ENCODE results near the gene SLC37A4.
A peak's percentile ranks its signal among the peaks of the same experiment; 100 is the strongest.

DNA sequence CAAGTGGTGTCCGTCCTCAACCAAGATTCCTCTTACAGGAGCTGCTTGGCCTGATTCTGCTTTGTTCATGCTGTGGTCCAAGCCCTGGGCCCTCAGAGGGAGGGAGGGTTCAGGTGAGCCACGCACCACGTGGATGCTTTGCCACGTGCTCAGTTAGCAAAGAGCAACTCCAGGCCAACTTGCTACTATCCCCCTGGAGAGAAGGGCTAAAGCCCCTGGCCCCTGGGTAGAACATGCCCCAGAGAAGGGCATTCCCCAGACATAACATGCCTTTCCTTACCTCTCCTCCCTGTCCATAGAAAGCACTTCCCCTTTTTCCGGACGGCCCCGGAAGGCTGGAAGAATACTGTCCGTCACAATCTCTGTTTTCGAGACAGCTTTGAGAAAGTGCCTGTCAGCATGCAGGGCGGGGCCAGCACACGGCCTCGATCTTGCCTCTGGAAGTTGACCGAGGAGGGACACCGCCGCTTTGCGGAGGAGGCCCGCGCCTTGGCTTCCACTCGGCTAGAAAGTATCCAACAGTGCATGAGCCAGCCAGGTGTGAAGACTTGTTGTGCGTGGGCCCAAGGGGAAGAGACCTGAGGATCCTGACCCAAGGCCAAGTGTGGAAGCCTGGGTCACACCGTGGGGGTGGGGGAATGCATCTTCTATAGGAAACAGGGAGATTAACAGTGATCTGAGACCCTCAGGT is 50.3 kb downstream of the SLC37A4 start:
- TF ChIP-seq, protein P1, sequence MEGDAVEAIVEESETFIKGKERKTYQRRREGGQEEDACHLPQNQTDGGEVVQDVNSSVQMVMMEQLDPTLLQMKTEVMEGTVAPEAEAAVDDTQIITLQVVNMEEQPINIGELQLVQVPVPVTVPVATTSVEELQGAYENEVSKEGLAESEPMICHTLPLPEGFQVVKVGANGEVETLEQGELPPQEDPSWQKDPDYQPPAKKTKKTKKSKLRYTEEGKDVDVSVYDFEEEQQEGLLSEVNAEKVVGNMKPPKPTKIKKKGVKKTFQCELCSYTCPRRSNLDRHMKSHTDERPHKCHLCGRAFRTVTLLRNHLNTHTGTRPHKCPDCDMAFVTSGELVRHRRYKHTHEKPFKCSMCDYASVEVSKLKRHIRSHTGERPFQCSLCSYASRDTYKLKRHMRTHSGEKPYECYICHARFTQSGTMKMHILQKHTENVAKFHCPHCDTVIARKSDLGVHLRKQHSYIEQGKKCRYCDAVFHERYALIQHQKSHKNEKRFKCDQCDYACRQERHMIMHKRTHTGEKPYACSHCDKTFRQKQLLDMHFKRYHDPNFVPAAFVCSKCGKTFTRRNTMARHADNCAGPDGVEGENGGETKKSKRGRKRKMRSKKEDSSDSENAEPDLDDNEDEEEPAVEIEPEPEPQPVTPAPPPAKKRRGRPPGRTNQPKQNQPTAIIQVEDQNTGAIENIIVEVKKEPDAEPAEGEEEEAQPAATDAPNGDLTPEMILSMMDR (IDR thresholded peaks at IDR 0.05) = no peak
- TF ChIP-seq POLR2A (IDR thresholded peaks at IDR 0.05) = peak in 1 of 2 donors; percentile 2

Data from thyroid gland (tissue), 4 donors.